ENCODE results near the gene TRIM72.
"Not testable (repeated sequence)": the region's sequence is repeated elsewhere in the genome, so short reads cannot be mapped to it uniquely, and the experiment has no call there.

DNA sequence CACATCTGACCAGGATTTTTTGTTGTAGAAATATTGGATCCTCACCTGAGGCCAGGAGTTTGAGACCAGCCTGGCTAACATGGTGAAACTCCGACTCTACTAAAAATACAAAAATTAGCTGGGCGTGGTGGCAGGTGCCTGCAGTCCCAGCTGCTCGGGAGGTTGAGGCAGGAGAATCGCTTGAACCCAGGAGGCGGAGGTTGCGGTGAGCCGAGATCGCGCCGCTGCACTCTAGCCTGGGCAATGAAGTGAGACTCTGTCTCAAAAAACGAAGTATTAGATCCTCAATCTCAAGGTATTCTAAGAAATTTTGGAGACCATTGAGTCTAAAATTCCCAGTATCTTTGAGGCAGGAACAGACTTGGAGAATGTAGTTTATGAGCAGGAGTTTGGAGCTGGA lies 18.1 kb upstream of the TRIM72 start:
- TF ChIP-seq, protein P1, sequence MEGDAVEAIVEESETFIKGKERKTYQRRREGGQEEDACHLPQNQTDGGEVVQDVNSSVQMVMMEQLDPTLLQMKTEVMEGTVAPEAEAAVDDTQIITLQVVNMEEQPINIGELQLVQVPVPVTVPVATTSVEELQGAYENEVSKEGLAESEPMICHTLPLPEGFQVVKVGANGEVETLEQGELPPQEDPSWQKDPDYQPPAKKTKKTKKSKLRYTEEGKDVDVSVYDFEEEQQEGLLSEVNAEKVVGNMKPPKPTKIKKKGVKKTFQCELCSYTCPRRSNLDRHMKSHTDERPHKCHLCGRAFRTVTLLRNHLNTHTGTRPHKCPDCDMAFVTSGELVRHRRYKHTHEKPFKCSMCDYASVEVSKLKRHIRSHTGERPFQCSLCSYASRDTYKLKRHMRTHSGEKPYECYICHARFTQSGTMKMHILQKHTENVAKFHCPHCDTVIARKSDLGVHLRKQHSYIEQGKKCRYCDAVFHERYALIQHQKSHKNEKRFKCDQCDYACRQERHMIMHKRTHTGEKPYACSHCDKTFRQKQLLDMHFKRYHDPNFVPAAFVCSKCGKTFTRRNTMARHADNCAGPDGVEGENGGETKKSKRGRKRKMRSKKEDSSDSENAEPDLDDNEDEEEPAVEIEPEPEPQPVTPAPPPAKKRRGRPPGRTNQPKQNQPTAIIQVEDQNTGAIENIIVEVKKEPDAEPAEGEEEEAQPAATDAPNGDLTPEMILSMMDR (IDR thresholded peaks at IDR 0.05; ENCODE audit: insufficient read depth, low read length, poor library complexity, severe bottlenecking): not testable (repeated sequence)
- not testable (repeated sequence) for TF ChIP-seq EZH2phosphoT487 (conservative IDR thresholded peaks at IDR 0.05; ENCODE audit: low read length)

Data from SU-DHL-6 (cell line).